ENCODE measurements around the gene CROT.
A peak's percentile ranks its signal among the peaks of the same experiment; 100 is the strongest.

Gene CROT, protein sequence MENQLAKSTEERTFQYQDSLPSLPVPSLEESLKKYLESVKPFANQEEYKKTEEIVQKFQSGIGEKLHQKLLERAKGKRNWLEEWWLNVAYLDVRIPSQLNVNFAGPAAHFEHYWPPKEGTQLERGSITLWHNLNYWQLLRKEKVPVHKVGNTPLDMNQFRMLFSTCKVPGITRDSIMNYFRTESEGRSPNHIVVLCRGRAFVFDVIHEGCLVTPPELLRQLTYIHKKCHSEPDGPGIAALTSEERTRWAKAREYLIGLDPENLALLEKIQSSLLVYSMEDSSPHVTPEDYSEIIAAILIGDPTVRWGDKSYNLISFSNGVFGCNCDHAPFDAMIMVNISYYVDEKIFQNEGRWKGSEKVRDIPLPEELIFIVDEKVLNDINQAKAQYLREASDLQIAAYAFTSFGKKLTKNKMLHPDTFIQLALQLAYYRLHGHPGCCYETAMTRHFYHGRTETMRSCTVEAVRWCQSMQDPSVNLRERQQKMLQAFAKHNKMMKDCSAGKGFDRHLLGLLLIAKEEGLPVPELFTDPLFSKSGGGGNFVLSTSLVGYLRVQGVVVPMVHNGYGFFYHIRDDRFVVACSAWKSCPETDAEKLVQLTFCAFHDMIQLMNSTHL

DNA sequence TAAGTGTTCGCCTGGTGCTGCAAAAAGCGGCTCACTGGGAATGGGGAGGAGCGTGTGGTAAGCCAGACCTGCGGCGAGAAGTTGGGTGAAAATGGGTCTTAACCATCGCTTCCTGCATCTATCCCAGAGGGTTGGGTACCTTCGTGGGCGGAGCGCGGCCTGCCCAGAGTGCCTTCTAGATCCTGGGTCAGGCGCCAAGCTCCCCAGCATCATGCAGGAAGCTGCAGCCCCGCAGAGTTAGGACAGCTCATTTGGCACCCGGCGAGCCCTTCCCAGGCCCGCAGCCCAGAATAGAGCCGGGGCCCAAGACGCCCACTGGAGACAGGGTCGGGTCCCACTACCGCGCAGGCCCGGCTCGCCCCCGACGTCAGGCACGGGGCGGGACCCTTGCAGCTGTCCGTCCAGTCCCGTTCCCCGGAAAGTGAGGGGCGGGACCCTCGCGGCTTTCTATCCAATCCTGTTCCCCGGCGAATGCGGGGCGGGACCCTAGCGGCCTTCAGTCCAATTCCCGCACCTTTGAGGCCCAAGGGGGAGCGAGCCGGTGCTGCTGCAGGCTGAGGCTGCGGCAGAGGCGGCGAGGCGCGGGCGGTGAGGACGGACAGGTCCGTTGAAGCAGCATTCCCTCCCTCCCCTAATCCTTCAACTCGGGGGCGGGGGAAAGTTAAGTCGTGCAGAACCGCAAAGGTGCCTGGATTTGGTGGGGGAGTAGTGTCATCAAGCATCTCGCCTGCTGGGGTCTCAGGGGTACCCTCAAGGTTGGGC lies at the start of gene CROT:
Gene CROT, plus strand, starts transcription at position 499 of the 762 bp plus-strand sequence. CDS start 3,405 bp downstream, outside the sequence.
- H3K4me1 ChIP-seq (ENCODE audit: control insufficient read depth in 2 of 2, insufficient read depth in 2 of 2, low read length in 2 of 2): peaks cover 0 to 14% of the 10 kb centered on the region in 2 donors
- H3K27ac ChIP-seq (ENCODE audit: low read depth in 2 of 2, low read length in 2 of 2): peak within 1 kb of the TSS; percentile 89 to 90
- no peaks in the 10 kb centered on the region for H3K9me3 ChIP-seq (ENCODE audit: control insufficient read depth in 2 of 2, low read length in 2 of 2)
- H3K4me3 ChIP-seq (ENCODE audit: low read length in 2 of 2): peak within 1 kb of the TSS; percentile 91 to 93
- H3K27me3 ChIP-seq (ENCODE audit: control insufficient read depth in 2 of 2, insufficient read depth in 2 of 2, low read length in 2 of 2): no peaks in the 10 kb centered on the region
- peaks cover 13 to 21% of the 10 kb centered on the region in 2 donors for H3K36me3 ChIP-seq (ENCODE audit: control insufficient read depth in 2 of 2, insufficient read depth in 2 of 2, low read length in 2 of 2)
- H3K9ac ChIP-seq (ENCODE audit: low read depth in 1 of 2, low read length in 2 of 2): peak within 1 kb of the TSS; percentile 87

DNA sequence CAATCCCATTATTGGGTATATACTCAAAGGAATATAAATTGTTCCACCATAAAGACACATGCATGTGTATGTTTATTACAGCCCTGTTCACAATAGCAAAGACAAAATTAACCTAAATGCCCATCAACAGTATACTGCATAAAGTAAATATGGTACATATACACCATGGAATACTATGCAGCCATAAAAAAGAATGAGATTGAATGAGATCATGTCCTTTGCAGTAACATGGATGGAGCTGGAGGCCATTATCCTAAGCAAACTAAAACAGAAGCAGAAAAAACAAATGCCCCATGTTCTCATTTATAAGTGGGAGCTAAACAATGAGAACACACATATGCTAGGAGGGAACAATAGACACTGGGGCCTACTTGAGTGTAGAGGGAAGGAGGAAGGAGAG lies 44.7 kb upstream of the CROT start:
- no peak overlapping the region for H3K4me3 ChIP-seq (ENCODE audit: low read length in 2 of 2)

DNA sequence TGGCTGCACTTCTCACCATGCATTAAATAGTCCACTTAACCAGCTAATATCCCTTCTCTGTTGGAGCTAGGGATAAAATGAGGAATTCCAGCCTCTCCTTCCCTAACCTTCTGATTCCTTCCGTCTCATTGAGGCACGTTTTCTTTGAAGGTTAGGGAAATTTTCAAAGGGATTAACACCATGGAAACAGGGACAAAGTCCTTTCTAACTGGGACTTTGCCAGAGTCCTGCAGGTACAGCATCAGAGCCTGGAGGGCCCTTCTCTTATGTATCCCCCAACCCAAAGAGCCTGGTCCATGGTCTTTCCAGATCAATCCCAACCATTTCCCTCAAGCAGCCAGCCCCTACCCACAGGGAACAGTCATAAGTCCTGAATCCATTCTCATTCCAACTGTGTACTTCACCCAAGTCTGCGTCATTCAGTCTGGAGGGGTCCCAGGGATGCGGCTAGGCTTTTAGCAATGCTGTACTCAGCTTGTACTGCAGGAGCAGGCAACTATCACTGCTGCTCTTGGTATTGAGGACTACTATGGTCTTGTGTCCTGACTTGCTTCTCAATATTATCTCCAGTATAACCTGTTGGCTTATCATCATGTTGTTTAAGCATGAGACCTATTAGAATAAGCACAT lies 34.6 kb upstream of the CROT start:
- Histone ChIP-seq H3K4me1 (ENCODE audit: control insufficient read depth in 2 of 2, insufficient read depth in 2 of 2, low read length in 2 of 2) (no peaks in the 10 kb centered on the region), H3K27ac (ENCODE audit: low read depth in 2 of 2, low read length in 2 of 2) (no peak overlapping the region), H3K36me3 (ENCODE audit: control insufficient read depth in 2 of 2, insufficient read depth in 2 of 2, low read length in 2 of 2) (no peaks in the 10 kb centered on the region)

More for the DNA sequence above, 44.7 kb upstream of the CROT start:
- Histone ChIP-seq H3K4me1 (ENCODE audit: control insufficient read depth in 2 of 2, insufficient read depth in 2 of 2, low read length in 2 of 2) (no peaks in the 10 kb centered on the region), H3K36me3 (ENCODE audit: control insufficient read depth in 2 of 2, insufficient read depth in 2 of 2, low read length in 2 of 2) (no peaks in the 10 kb centered on the region), H3K9ac (ENCODE audit: low read depth in 1 of 2, low read length in 2 of 2) (no peak overlapping the region), H3K9me3 (ENCODE audit: control insufficient read depth in 2 of 2, low read length in 2 of 2) (no peaks in the 10 kb centered on the region), H3K27ac (ENCODE audit: low read depth in 2 of 2, low read length in 2 of 2) (no peak overlapping the region), H3K27me3 (ENCODE audit: control insufficient read depth in 2 of 2, insufficient read depth in 2 of 2, low read length in 2 of 2) (no peaks in the 10 kb centered on the region)

DNA sequence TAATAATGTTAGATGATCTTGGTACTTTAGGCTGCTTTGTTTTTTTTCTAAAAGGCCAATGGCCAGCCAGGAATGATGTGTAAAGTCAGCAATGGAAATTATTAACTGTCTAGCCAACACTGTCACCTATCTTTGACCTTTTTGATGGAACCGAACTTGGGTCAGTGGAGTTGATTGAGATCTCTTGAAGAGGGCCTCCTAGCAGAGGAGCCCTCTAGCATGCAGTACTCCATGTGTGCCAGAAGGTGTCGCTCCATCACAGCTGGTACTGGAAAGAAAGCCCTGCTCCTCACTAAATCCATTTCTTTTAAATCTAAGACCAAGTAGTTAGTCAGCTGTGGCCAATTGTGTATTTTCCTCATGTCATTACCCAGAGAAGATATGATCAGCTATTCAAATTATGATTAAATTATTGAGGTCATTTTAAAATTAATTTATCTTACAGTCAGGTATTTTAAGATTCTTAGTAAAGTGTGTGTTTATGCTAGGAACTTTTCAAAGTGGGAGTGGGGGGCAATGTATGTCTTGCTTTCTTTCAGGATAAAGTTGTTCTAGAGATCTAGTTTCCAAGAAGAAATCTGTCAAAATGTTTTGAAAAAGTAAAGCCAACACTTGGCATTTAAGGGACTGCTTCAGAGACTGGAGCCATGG lies 33.1 kb upstream of the CROT start:
- H3K9me3 ChIP-seq (ENCODE audit: control insufficient read depth in 2 of 2, low read length in 2 of 2): no peaks in the 10 kb centered on the region
- H3K9ac ChIP-seq (ENCODE audit: low read depth in 1 of 2, low read length in 2 of 2): no peak overlapping the region
- no peak overlapping the region for H3K4me3 ChIP-seq (ENCODE audit: low read length in 2 of 2)
- H3K36me3 ChIP-seq (ENCODE audit: control insufficient read depth in 2 of 2, insufficient read depth in 2 of 2, low read length in 2 of 2): no peaks in the 10 kb centered on the region
- H3K27me3 ChIP-seq (ENCODE audit: control insufficient read depth in 2 of 2, insufficient read depth in 2 of 2, low read length in 2 of 2): no peaks in the 10 kb centered on the region
- H3K4me1 ChIP-seq (ENCODE audit: control insufficient read depth in 2 of 2, insufficient read depth in 2 of 2, low read length in 2 of 2): no peaks in the 10 kb centered on the region
- no peak overlapping the region for H3K27ac ChIP-seq (ENCODE audit: low read depth in 2 of 2, low read length in 2 of 2)

More for the DNA sequence above, 34.6 kb upstream of the CROT start:
- Histone ChIP-seq H3K4me3 (ENCODE audit: low read length in 2 of 2) (no peak overlapping the region), H3K9me3 (ENCODE audit: control insufficient read depth in 2 of 2, low read length in 2 of 2) (no peaks in the 10 kb centered on the region), H3K27me3 (ENCODE audit: control insufficient read depth in 2 of 2, insufficient read depth in 2 of 2, low read length in 2 of 2) (no peaks in the 10 kb centered on the region), H3K9ac (ENCODE audit: low read depth in 1 of 2, low read length in 2 of 2) (no peak overlapping the region)

DNA sequence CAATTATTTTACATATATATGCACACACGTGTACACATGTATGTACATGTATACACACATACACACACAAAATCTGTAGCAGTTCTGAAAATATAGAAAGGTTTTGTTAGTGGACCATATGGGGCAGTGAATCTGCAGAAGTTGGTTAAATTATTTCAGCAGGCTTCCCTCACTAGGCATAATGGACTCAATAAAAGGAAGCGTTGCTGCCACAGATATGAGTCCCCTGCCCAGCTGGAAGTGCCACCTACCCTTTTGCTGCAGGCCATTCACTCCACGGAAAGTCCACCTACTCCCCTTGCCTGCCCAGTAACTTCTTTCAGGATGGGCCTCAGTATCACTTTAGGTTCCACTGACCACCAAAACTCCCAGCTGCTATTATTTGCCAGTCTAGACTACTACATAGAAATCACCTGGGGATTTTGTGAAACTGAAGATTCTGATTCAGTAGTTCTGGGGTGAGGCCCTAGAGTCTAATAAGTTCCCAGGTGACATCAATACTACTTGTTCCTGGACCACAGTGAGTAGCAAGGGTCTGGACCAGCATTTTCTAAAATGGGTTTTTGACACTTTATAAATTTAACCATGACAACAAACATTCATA lies 29.3 kb upstream of the CROT start:
- Histone ChIP-seq H3K9me3 (ENCODE audit: control insufficient read depth in 2 of 2, low read length in 2 of 2) (no peaks in the 10 kb centered on the region), H3K4me3 (ENCODE audit: low read length in 2 of 2) (no peak overlapping the region), H3K27ac (ENCODE audit: low read depth in 2 of 2, low read length in 2 of 2) (no peak overlapping the region), H3K4me1 (ENCODE audit: control insufficient read depth in 2 of 2, insufficient read depth in 2 of 2, low read length in 2 of 2) (peaks cover 2 to 7% of the 10 kb centered on the region in 2 donors), H3K36me3 (ENCODE audit: control insufficient read depth in 2 of 2, insufficient read depth in 2 of 2, low read length in 2 of 2) (no peaks in the 10 kb centered on the region), H3K9ac (ENCODE audit: low read depth in 1 of 2, low read length in 2 of 2) (no peak overlapping the region), H3K27me3 (ENCODE audit: control insufficient read depth in 2 of 2, insufficient read depth in 2 of 2, low read length in 2 of 2) (no peaks in the 10 kb centered on the region)

DNA sequence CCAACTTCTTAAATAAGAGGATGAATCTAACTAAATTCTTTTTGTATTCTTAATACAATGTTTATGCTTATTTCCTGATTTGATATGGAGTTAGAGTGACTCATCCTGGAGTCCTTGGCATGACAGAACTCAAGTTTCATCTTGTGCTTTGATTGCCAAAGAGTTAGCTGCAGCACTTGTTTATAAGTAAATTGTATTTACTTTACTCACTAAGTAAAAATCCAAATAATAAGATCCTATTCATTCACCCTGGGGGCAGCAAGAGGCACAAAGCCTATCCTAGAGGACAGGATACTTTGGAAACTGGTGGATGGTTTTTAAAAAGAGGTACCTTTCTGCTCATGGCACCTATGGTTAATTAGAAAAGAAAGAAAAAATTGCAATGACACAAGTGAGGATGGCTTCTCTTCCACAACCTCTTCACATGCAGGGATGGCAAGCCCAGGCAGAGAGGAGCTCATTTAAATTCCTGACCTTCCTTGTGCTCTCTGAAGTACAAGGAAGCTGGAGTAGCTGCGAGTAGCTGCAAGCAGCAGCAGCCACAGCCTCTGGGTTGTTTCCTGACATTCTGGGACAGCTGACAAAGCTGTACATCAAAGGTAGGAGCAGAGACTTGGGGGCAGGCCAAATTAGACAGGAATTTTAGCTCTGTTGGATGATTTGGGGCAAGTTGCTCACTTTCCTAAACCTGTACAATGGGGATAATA lies 28.5 kb upstream of the CROT start:
- no peaks in the 10 kb centered on the region for H3K27me3 ChIP-seq (ENCODE audit: control insufficient read depth in 2 of 2, insufficient read depth in 2 of 2, low read length in 2 of 2)
- no peak overlapping the region for H3K9ac ChIP-seq (ENCODE audit: low read depth in 1 of 2, low read length in 2 of 2)

DNA sequence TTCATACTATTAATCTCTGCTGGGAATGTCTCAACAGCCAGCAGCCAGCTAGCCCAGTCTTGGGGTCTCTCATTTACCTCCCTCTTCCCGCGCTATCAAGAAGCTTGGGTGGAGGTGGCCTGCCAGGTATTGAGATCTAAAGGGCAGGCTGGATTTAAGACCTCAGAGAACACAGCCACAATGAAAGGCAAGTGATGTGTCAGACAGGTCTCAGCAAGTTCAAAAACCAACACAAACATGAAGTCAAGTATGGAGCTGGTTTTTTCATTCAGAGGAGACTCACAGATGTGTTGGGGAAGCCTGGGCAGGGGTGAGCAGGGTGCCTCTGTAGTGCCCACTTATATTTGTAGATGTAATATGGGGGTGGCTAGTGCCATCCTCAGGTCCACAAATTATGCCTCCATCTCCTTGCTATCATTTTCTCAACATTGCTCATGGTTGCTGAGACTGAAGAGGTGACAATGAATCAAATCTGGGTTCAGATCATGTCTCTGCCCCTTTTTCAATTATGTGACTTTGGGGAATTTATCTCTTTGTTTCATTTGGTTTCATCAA lies 27.7 kb upstream of the CROT start:
- Histone ChIP-seq H3K9ac (ENCODE audit: low read depth in 1 of 2, low read length in 2 of 2) (no peak overlapping the region), H3K4me1 (ENCODE audit: control insufficient read depth in 2 of 2, insufficient read depth in 2 of 2, low read length in 2 of 2) (peaks cover 2 to 7% of the 10 kb centered on the region in 2 donors), H3K27ac (ENCODE audit: low read depth in 2 of 2, low read length in 2 of 2) (no peak overlapping the region), H3K4me3 (ENCODE audit: low read length in 2 of 2) (no peak overlapping the region), H3K36me3 (ENCODE audit: control insufficient read depth in 2 of 2, insufficient read depth in 2 of 2, low read length in 2 of 2) (no peaks in the 10 kb centered on the region), H3K27me3 (ENCODE audit: control insufficient read depth in 2 of 2, insufficient read depth in 2 of 2, low read length in 2 of 2) (no peaks in the 10 kb centered on the region), H3K9me3 (ENCODE audit: control insufficient read depth in 2 of 2, low read length in 2 of 2) (no peaks in the 10 kb centered on the region)

More for the DNA sequence above, 28.5 kb upstream of the CROT start:
- no peak overlapping the region for H3K27ac ChIP-seq (ENCODE audit: low read depth in 2 of 2, low read length in 2 of 2)
- H3K36me3 ChIP-seq (ENCODE audit: control insufficient read depth in 2 of 2, insufficient read depth in 2 of 2, low read length in 2 of 2): no peaks in the 10 kb centered on the region
- no peaks in the 10 kb centered on the region for H3K9me3 ChIP-seq (ENCODE audit: control insufficient read depth in 2 of 2, low read length in 2 of 2)
- no peak overlapping the region for H3K4me3 ChIP-seq (ENCODE audit: low read length in 2 of 2)
- H3K4me1 ChIP-seq (ENCODE audit: control insufficient read depth in 2 of 2, insufficient read depth in 2 of 2, low read length in 2 of 2): peaks cover 2 to 7% of the 10 kb centered on the region in 2 donors

DNA sequence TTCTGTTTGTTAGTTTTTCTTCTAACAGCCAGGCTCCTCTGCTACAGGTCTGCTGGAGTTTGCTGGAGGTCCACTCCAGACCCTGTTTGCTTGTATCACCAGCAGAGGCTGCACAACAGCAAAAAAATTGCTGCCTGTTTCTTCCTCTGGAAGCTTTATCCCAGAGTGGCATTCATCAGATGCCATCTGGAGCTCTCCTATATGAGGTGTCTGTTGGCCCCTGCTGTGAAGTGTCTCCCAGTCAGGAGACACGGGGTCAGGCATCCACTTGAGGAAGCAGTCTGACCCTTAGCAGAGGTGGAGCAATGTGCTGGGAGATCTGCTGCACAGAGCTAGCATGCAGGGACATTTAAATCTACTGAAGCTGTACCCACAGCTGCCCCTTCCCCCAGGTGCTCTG lies 26.7 kb upstream of the CROT start:
- peak overlapping the region in 1 of 2 donors; percentile 66 for H3K4me3 ChIP-seq (ENCODE audit: low read length in 2 of 2)

More for the DNA sequence above, 26.7 kb upstream of the CROT start:
- no peaks in the 10 kb centered on the region for H3K27me3 ChIP-seq (ENCODE audit: control insufficient read depth in 2 of 2, insufficient read depth in 2 of 2, low read length in 2 of 2)
- H3K9me3 ChIP-seq (ENCODE audit: control insufficient read depth in 2 of 2, low read length in 2 of 2): no peaks in the 10 kb centered on the region
- peaks cover 2 to 7% of the 10 kb centered on the region in 2 donors for H3K4me1 ChIP-seq (ENCODE audit: control insufficient read depth in 2 of 2, insufficient read depth in 2 of 2, low read length in 2 of 2)
- H3K27ac ChIP-seq (ENCODE audit: low read depth in 2 of 2, low read length in 2 of 2): no peak overlapping the region
- H3K9ac ChIP-seq (ENCODE audit: low read depth in 1 of 2, low read length in 2 of 2): peak overlapping the region in 1 of 2 donors; percentile 64
- peaks cover 0 to 3% of the 10 kb centered on the region in 2 donors for H3K36me3 ChIP-seq (ENCODE audit: control insufficient read depth in 2 of 2, insufficient read depth in 2 of 2, low read length in 2 of 2)
